GM23338 (cell line): ENCODE measurements around the gene LTB4R.

Source experiments
- ETS1 ChIP-seq: IDR thresholded peaks from 2 replicates; pipeline ENCODE4 v1.6.1; 2016; ENCODE audit warnings: antibody characterized with exemption
- EZH2 ChIP-seq: fragments of 200-600 bp; sonication (generic); IDR thresholded peaks from one replicate; pipeline ENCODE4 v1.8.0; 2017; ENCODE audit warnings: antibody characterized with exemption, mild to moderate bottlenecking, low read depth; ENCODE audit not compliant: unreplicated experiment
- EZH2phosphoT487 ChIP-seq: fragments of 200-600 bp; sonication (generic); IDR thresholded peaks from one replicate; pipeline ENCODE4 v1.8.1; 2018; ENCODE audit warnings: antibody characterized with exemption; ENCODE audit not compliant: unreplicated experiment
- JUNB ChIP-seq: IDR thresholded peaks from one replicate; pipeline ENCODE4 v1.6.1; 2016; ENCODE audit warnings: antibody characterized with exemption; ENCODE audit not compliant: unreplicated experiment
- POLR2AphosphoS5 ChIP-seq: IDR thresholded peaks from 2 replicates; pipeline ENCODE4 v1.6.1; 2016; ENCODE audit warnings: antibody characterized with exemption, low read depth
- REST ChIP-seq: IDR thresholded peaks from one replicate; pipeline ENCODE4 v1.6.1; 2018; ENCODE audit warnings: antibody characterized with exemption; ENCODE audit not compliant: unreplicated experiment
- STAT1 ChIP-seq: IDR thresholded peaks from one replicate; pipeline ENCODE4 v1.6.1; 2016; ENCODE audit warnings: antibody characterized with exemption; ENCODE audit not compliant: unreplicated experiment
- ZNF331 ChIP-seq: fragments of 250-450 bp; sonication (Bioruptor Pico); IDR thresholded peaks from 2 replicates; pipeline ENCODE4 v1.5.0; 2020; ENCODE audit warnings: low read depth, mild to moderate bottlenecking, moderate library complexity
- TF ChIP-seq, protein P1 (sequence below), 2 experiments: fragments of 200-600 bp in 1 of 2; sonication (generic) in 1 of 2; conservative IDR thresholded peaks; 2 replicates each; pipeline versions ENCODE4 v1.5.1 to v1.6.1; 2016 to 2017; ENCODE audit warnings: antibody characterized with exemption in 2 of 2, low read depth in 2 of 2, mild to moderate bottlenecking in 2 of 2, moderate library complexity in 1 of 2

GRCh38 chr14:24289649-24290280, 21.5 kb upstream of the LTB4R start:
- TF ChIP-seq POLR2AphosphoS5 (no peak), EZH2 (no peak), STAT1 (no peak), JUNB (no peak), EZH2phosphoT487 (no peak), ETS1 (no peak), ZNF331 (CRISPR knock-in tag) (no peak), REST (no peak)
- TF ChIP-seq, protein P1, sequence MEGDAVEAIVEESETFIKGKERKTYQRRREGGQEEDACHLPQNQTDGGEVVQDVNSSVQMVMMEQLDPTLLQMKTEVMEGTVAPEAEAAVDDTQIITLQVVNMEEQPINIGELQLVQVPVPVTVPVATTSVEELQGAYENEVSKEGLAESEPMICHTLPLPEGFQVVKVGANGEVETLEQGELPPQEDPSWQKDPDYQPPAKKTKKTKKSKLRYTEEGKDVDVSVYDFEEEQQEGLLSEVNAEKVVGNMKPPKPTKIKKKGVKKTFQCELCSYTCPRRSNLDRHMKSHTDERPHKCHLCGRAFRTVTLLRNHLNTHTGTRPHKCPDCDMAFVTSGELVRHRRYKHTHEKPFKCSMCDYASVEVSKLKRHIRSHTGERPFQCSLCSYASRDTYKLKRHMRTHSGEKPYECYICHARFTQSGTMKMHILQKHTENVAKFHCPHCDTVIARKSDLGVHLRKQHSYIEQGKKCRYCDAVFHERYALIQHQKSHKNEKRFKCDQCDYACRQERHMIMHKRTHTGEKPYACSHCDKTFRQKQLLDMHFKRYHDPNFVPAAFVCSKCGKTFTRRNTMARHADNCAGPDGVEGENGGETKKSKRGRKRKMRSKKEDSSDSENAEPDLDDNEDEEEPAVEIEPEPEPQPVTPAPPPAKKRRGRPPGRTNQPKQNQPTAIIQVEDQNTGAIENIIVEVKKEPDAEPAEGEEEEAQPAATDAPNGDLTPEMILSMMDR (conservative IDR thresholded peaks at IDR 0.05; ENCODE audit: low read depth in 2 of 2) = no peak
